ENCODE measurements around the gene CTDP1.

Gene CTDP1

GRCh38 chr18:79658366-79658765, 21.2 kb upstream of the CTDP1 start:
- in situ Hi-C loops (cut with MboI; ENCODE audit: low pct_unique_long_range_greater_than_20kb, low sequenced_read_pairs, unreplicated experiment) = loop anchor here (10.0 kb wide), 1 partner anchor 124 kb away; no protein-coding TSS in a partner anchor
- DNase-seq (ENCODE audit: low spot score) = no peak
- TF ChIP-seq CTCF (IDR thresholded peaks at IDR 0.05; ENCODE audit: extremely low read depth, insufficient read depth, missing control alignments) = no peak

- DNase-seq (ENCODE audit: low spot score) = no peak
- TF ChIP-seq CTCF (IDR thresholded peaks at IDR 0.05; ENCODE audit: extremely low read depth, insufficient read depth, missing control alignments) = no peak
- in situ Hi-C loops (cut with MboI; ENCODE audit: low pct_unique_long_range_greater_than_20kb, low sequenced_read_pairs, unreplicated experiment) = loop anchor here (10.0 kb wide), 1 partner anchor 125 kb away; no protein-coding TSS in a partner anchor
Measured at GRCh38 chr18:79659733-79660132, 19.9 kb upstream of the CTDP1 start.

- in situ Hi-C loops (cut with MboI; ENCODE audit: low pct_unique_long_range_greater_than_20kb, low sequenced_read_pairs, unreplicated experiment) = no loop called here
- DNase-seq (ENCODE audit: low spot score) = no peak
- TF ChIP-seq CTCF (IDR thresholded peaks at IDR 0.05; ENCODE audit: extremely low read depth, insufficient read depth, missing control alignments) = no peak
Measured at GRCh38 chr18:79662034-79662433, 17.6 kb upstream of the CTDP1 start.

GRCh38 chr18:79662439-79662838, 17.2 kb upstream of the CTDP1 start:
- in situ Hi-C loops (cut with MboI; ENCODE audit: low pct_unique_long_range_greater_than_20kb, low sequenced_read_pairs, unreplicated experiment) = no loop called here
- DNase-seq (ENCODE audit: low spot score) = no peak
- TF ChIP-seq CTCF (IDR thresholded peaks at IDR 0.05; ENCODE audit: extremely low read depth, insufficient read depth, missing control alignments) = no peak

- in situ Hi-C loops (cut with MboI; ENCODE audit: low pct_unique_long_range_greater_than_20kb, low sequenced_read_pairs, unreplicated experiment) = no loop called here
- no peak for DNase-seq (ENCODE audit: low spot score)
- no peak for TF ChIP-seq CTCF (IDR thresholded peaks at IDR 0.05; ENCODE audit: extremely low read depth, insufficient read depth, missing control alignments)
Measured at GRCh38 chr18:79664525-79665125, 15.0 kb upstream of the CTDP1 start.

GRCh38 chr18:79668203-79668602, 11.4 kb upstream of the CTDP1 start:
- in situ Hi-C loops (cut with MboI; ENCODE audit: low pct_unique_long_range_greater_than_20kb, low sequenced_read_pairs, unreplicated experiment) = no loop called here
- DNase-seq (ENCODE audit: low spot score) = no peak
- TF ChIP-seq CTCF (IDR thresholded peaks at IDR 0.05; ENCODE audit: extremely low read depth, insufficient read depth, missing control alignments) = no peak

Data from GM13977 (cell line).